HL-60 (cell line): ENCODE data around the gene PRKCG.

Experiments
- DNase-seq, 2 experiments: peaks; one replicate each; pipeline ENCODE4 v3.0.0-alpha.2; 2010 to 2020; ENCODE audit warnings: low read depth in 1 of 2, low spot score in 1 of 2
- H3K27ac ChIP-seq: fragments of 250-450 bp; sonication (Bioruptor Pico); replicated peaks from 2 replicates; pipeline ENCODE4 v1.5.1; 2020; ENCODE audit warnings: mild to moderate bottlenecking, moderate library complexity
- H3K27me3 ChIP-seq: fragments of 250-450 bp; sonication (Bioruptor Pico); 2 replicates; pipeline ENCODE4 v1.5.1; 2021; ENCODE audit warnings: mild to moderate bottlenecking, moderate library complexity; ENCODE audit not compliant: insufficient read depth, poor library complexity, severe bottlenecking
- H3K4me3 ChIP-seq: replicated peaks from 2 replicates; pipeline ENCODE4 v1.5.1; 2011; ENCODE audit warnings: mild to moderate bottlenecking, control low read depth, low read length; ENCODE audit not compliant: insufficient read depth
- GABPA ChIP-seq: IDR thresholded peaks from 2 replicates; pipeline ENCODE4 v1.6.1; 2012; ENCODE audit warnings: low read depth
- POLR2AphosphoS5 ChIP-seq: IDR thresholded peaks from 2 replicates; pipeline ENCODE4 v1.6.1; 2012; ENCODE audit warnings: low read depth
- SPI1 ChIP-seq: IDR thresholded peaks from 2 replicates; pipeline ENCODE4 v1.6.1; 2012; ENCODE audit warnings: low read depth, mild to moderate bottlenecking, borderline replicate concordance
- TF ChIP-seq, protein P1 (sequence below): IDR thresholded peaks from 2 replicates; pipeline ENCODE4 v1.6.1; 2012; ENCODE audit warnings: low read depth; ENCODE audit not compliant: insufficient replicate concordance
- TF ChIP-seq, protein P2 (sequence below): IDR thresholded peaks from one replicate; pipeline ENCODE4 v1.5.1; 2011; ENCODE audit warnings: low read length, control low read depth, inconsistent platforms; ENCODE audit not compliant: insufficient read depth

The PRKCG gene

DNA sequence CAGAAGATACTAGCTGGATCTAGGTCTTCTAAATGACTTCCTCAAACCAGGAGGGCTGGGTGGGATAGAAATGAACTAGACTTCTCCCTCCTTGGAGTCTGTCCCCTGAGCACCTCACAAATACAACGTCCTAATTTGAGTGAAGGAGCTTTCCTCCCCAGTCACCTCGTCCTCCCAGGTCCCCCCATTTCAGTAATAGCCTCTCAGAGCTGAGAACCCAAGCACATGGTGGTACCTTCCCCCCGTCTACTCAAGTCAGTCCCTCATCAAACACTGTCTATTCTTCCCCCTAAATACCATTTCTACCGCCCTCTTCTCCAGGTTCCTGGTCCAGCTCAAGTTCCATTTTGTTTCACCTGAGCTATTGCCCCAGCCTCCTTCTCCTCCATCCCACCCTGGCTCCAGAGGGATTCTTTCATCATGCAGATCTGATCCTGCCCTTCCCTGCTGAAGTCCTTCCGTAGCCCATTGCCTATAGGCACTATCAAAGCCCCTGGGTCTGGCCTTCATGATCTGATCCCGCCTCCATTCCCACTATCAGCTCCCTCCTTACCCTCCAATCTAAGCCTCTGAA, 5.3 kb upstream of the PRKCG start:
- Histone ChIP-seq H3K27me3 (peaks cover 18% of the 10 kb centered on the region), H3K4me3 (no peak overlapping the region), H3K27ac (no peak overlapping the region)
- TF ChIP-seq SPI1 (peak; percentile 10; the same call in 1 of the 2 replicates), GABPA (no peak), POLR2AphosphoS5 (peak; percentile 51; the same call in 1 of the 2 replicates)
- TF ChIP-seq, protein P1, sequence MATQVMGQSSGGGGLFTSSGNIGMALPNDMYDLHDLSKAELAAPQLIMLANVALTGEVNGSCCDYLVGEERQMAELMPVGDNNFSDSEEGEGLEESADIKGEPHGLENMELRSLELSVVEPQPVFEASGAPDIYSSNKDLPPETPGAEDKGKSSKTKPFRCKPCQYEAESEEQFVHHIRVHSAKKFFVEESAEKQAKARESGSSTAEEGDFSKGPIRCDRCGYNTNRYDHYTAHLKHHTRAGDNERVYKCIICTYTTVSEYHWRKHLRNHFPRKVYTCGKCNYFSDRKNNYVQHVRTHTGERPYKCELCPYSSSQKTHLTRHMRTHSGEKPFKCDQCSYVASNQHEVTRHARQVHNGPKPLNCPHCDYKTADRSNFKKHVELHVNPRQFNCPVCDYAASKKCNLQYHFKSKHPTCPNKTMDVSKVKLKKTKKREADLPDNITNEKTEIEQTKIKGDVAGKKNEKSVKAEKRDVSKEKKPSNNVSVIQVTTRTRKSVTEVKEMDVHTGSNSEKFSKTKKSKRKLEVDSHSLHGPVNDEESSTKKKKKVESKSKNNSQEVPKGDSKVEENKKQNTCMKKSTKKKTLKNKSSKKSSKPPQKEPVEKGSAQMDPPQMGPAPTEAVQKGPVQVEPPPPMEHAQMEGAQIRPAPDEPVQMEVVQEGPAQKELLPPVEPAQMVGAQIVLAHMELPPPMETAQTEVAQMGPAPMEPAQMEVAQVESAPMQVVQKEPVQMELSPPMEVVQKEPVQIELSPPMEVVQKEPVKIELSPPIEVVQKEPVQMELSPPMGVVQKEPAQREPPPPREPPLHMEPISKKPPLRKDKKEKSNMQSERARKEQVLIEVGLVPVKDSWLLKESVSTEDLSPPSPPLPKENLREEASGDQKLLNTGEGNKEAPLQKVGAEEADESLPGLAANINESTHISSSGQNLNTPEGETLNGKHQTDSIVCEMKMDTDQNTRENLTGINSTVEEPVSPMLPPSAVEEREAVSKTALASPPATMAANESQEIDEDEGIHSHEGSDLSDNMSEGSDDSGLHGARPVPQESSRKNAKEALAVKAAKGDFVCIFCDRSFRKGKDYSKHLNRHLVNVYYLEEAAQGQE, result no peak
- TF ChIP-seq, protein P2, sequence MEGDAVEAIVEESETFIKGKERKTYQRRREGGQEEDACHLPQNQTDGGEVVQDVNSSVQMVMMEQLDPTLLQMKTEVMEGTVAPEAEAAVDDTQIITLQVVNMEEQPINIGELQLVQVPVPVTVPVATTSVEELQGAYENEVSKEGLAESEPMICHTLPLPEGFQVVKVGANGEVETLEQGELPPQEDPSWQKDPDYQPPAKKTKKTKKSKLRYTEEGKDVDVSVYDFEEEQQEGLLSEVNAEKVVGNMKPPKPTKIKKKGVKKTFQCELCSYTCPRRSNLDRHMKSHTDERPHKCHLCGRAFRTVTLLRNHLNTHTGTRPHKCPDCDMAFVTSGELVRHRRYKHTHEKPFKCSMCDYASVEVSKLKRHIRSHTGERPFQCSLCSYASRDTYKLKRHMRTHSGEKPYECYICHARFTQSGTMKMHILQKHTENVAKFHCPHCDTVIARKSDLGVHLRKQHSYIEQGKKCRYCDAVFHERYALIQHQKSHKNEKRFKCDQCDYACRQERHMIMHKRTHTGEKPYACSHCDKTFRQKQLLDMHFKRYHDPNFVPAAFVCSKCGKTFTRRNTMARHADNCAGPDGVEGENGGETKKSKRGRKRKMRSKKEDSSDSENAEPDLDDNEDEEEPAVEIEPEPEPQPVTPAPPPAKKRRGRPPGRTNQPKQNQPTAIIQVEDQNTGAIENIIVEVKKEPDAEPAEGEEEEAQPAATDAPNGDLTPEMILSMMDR, result no peak
- DNase-seq, result no peak

DNA sequence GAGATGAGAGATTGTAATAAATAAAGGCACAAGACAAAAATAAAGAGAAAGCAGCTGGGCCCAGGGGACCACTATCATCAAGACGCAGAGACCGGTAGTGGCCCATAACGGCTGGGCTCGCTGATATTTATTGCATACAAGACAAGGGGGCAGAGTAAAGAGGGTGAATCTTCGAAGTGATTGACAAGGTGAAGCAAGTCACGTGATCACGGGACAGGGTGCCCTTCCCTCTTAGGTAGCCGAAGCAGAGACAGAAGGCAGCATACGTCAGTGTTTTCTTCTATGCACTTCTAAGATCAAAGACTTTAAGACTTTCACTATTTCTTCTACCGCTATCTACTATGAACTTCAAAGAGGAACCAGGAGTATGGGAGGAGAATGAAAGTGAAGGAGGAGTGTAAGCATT, 4.6 kb upstream of the PRKCG start:
- no peak overlapping the region for H3K27ac ChIP-seq
- no peak for TF ChIP-seq GABPA
- TF ChIP-seq SPI1, result no peak
- TF ChIP-seq POLR2AphosphoS5, result no peak
- peaks cover 23% of the 10 kb centered on the region for H3K27me3 ChIP-seq
- H3K4me3 ChIP-seq, result no peak overlapping the region
- no peak for DNase-seq

DNA sequence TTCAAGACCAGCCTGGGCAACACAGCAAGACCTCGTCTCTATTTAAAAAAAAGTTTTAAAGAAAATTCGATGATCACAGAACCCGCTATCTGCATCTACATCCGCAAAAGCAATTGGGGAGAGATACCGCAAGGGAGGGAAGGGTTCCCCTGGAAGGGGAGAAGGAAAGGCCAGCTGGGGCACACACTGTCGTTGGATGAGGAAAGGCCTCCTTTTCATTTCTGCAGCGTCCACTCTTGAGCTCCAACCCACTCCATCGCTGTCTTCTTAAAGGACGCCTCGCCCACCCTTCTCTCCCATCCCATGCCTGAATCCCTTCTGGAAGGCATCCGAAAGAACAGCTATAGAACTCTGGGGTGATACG, 3.2 kb upstream of the PRKCG start:
- TF ChIP-seq POLR2AphosphoS5 (no peak), SPI1 (no peak), GABPA (no peak)
- TF ChIP-seq, protein P2, result no peak
- TF ChIP-seq, protein P1, result no peak
- peak overlapping the region; percentile 66 for H3K4me3 ChIP-seq
- no peak for DNase-seq
- H3K27ac ChIP-seq, result no peak overlapping the region
- H3K27me3 ChIP-seq, result peaks cover 34% of the 10 kb centered on the region

DNA sequence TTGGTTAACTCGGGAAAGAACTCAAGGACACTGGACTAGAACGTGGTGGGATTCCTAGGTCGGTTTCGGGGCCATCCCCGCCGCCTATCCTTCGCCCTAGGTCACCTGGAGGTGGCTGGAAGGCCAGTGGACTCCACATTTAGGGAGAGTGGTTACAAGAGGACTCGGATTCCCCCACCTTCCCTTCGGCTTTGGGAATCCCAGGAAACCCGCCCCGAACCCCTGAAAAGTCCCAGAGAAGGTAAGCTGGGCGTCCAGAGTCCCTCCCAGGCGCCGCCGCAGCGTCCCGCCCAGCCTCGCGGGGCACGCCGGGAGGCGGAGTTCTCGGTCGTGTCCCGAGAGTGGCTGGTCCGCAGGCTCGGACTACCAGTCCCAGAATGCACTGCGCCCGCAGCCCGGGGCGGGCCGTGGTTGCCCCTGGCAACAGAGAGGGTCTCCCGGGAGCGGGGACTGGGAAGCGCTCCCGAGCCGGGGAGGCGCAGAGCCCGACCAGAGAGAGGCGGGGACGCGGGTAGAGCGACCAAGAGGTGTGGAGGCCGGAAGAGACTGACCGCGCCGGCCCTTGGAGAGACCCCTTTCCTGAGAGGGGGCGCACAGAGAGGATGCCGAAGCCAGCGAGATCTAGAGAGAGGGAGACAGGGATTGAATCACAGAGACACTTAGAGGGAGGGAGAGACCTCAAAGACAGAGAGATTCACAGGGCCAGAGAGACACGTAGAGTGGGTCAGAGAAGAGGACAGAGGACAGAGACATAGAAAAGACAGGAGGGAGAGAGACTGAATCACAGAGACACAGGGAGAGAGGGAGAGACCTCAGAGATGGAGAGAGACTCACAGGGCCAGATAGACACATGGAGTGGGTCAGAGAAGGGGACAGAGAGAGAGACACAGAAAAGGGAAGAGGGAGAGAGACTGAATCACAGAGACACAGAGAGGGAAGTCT, 2.6 kb upstream of the PRKCG start:
- TF ChIP-seq SPI1, result no peak; the same call in 1 of the 2 replicates
- TF ChIP-seq, protein P2, result no peak
- no peak overlapping the region for H3K27ac ChIP-seq
- DNase-seq, result peak in 1 of 2 experiments; percentile 70

More for the DNA sequence above, 2.6 kb upstream of the PRKCG start:
- H3K4me3 ChIP-seq, result peak overlapping the region; percentile 66
- peaks cover 39% of the 10 kb centered on the region for H3K27me3 ChIP-seq
